ENCODE results near the gene CDK5R1. TPM values are rescaled to one million over a fixed set of nuclear protein-coding genes. Genes with fewer than 3 reads are reported as not detected.

The CDK5R1 gene
- total and polyA plus RNA-seq, 2 experiments from 2014 or later, result 2.5 to 3.5 TPM

- Histone ChIP-seq H3K4me3 (no peak overlapping the region), H3K27ac (peak overlapping the region; percentile 57), H3K27me3 (no peaks in the 10 kb centered on the region), H3K4me1 (ENCODE audit: low read depth) (peaks cover 9% of the 10 kb centered on the region), H3K36me3 (peaks cover 28% of the 10 kb centered on the region), H3K9me3 (ENCODE audit: low read depth) (no peaks in the 10 kb centered on the region)
- DNase-seq (ENCODE audit: low read depth in 1 of 2, low spot score in 1 of 2), result no peak
- no peak for TF ChIP-seq CTCF (IDR thresholded peaks at IDR 0.05; ENCODE audit: low read depth, low read length)
Measured at GRCh38 chr17:32482568-32483320, 4.0 kb upstream of the CDK5R1 start.

- Histone ChIP-seq H3K4me3 (no peak overlapping the region), H3K9me3 (ENCODE audit: low read depth) (no peaks in the 10 kb centered on the region), H3K27ac (peak overlapping the region; percentile 57), H3K4me1 (ENCODE audit: low read depth) (peaks cover 12% of the 10 kb centered on the region), H3K27me3 (no peaks in the 10 kb centered on the region), H3K36me3 (peaks cover 20% of the 10 kb centered on the region)
- DNase-seq (ENCODE audit: low read depth in 1 of 2, low spot score in 1 of 2), result peak; percentile 76 to 90
- TF ChIP-seq CTCF (IDR thresholded peaks at IDR 0.05; ENCODE audit: low read depth, low read length), result peak; percentile 70
Measured at GRCh38 chr17:32483451-32484019, 3.3 kb upstream of the CDK5R1 start.

GRCh38 chr17:32484041-32484461 lies 2.7 kb upstream of the CDK5R1 start:
- no peaks in the 10 kb centered on the region for H3K27me3 ChIP-seq
- H3K4me3 ChIP-seq, result no peak overlapping the region
- DNase-seq (ENCODE audit: low read depth in 1 of 2, low spot score in 1 of 2), result peak in 1 of 2 donors; percentile 17
- peak overlapping the region; percentile 57 for H3K27ac ChIP-seq
- peaks cover 15% of the 10 kb centered on the region for H3K36me3 ChIP-seq
- no peaks in the 10 kb centered on the region for H3K9me3 ChIP-seq (ENCODE audit: low read depth)
- no peak for TF ChIP-seq CTCF (IDR thresholded peaks at IDR 0.05; ENCODE audit: low read depth, low read length)
- H3K4me1 ChIP-seq (ENCODE audit: low read depth), result peaks cover 12% of the 10 kb centered on the region

- H3K36me3 ChIP-seq, result peaks cover 10% of the 10 kb centered on the region
- no peak for DNase-seq (ENCODE audit: low read depth in 1 of 2, low spot score in 1 of 2)
- TF ChIP-seq CTCF (IDR thresholded peaks at IDR 0.05; ENCODE audit: low read depth, low read length), result no peak
- H3K27me3 ChIP-seq, result no peaks in the 10 kb centered on the region
- H3K4me3 ChIP-seq, result no peak overlapping the region
- H3K4me1 ChIP-seq (ENCODE audit: low read depth), result peaks cover 12% of the 10 kb centered on the region
- no peaks in the 10 kb centered on the region for H3K9me3 ChIP-seq (ENCODE audit: low read depth)
- no peak overlapping the region for H3K27ac ChIP-seq
Measured at GRCh38 chr17:32484628-32485027, 2.2 kb upstream of the CDK5R1 start.

- peaks cover 12% of the 10 kb centered on the region for H3K4me1 ChIP-seq (ENCODE audit: low read depth)
- H3K9me3 ChIP-seq (ENCODE audit: low read depth), result no peaks in the 10 kb centered on the region
- TF ChIP-seq CTCF (IDR thresholded peaks at IDR 0.05; ENCODE audit: low read depth, low read length), result no peak
- H3K27ac ChIP-seq, result no peak overlapping the region
- H3K4me3 ChIP-seq, result no peak overlapping the region
- H3K27me3 ChIP-seq, result no peaks in the 10 kb centered on the region
- no peak for DNase-seq (ENCODE audit: low read depth in 1 of 2, low spot score in 1 of 2)
- H3K36me3 ChIP-seq, result peaks cover 2% of the 10 kb centered on the region
Measured at GRCh38 chr17:32485261-32486110, 1.3 kb upstream of the CDK5R1 start.

Data from cardiac muscle cell (in vitro differentiated cells and primary cell).